Tongue (tissue), 2 donors: ENCODE results near the gene CST7. TPM values are rescaled to one million over a fixed set of nuclear protein-coding genes. Genes with fewer than 3 reads are reported as not detected.

Source experiments
- DNase-seq: peaks from one replicate; pipeline ENCODE4 v3.0.0-alpha.2; 2015
- total RNA-seq: library from RNA; depleted of rRNA; stranded (reverse); fragments of >200 nt; gene quantifications from one replicate; pipeline ENCODE4 v1.2.3, GENCODE V29; 2014

CST7 gene
- total RNA-seq, 1 donor from 2014 or later: not detected

- DNase-seq: peak; percentile 74
Observed at GRCh38 chr20:24965065-24965919, 16.2 kb downstream of the CST7 start.

GRCh38 chr20:24966317-24967012 lies 17.4 kb downstream of the CST7 start:
- peak; percentile 27 for DNase-seq

- no peak for DNase-seq
Observed at GRCh38 chr20:24968278-24968800, 19.3 kb downstream of the CST7 start.

GRCh38 chr20:24969186-24970029 lies 20.3 kb downstream of the CST7 start:
- no peak for DNase-seq

- no peak for DNase-seq
Observed at GRCh38 chr20:24970030-24970553, 21.0 kb downstream of the CST7 start.

GRCh38 chr20:24970754-24971153 lies 21.7 kb downstream of the CST7 start:
- no peak for DNase-seq

- DNase-seq: no peak
Observed at GRCh38 chr20:24971376-24972101, 22.5 kb downstream of the CST7 start.

- DNase-seq: no peak
Observed at GRCh38 chr20:24972341-24972740, 23.3 kb downstream of the CST7 start.

- DNase-seq: no peak
Observed at GRCh38 chr20:24977336-24977735, 28.3 kb downstream of the CST7 start.

GRCh38 chr20:24977797-24978196 lies 28.7 kb downstream of the CST7 start:
- DNase-seq: no peak

- peak; percentile 33 for DNase-seq
Observed at GRCh38 chr20:24978513-24978912, 29.4 kb downstream of the CST7 start.

- DNase-seq: no peak
Observed at GRCh38 chr20:24979036-24979960, 30.2 kb downstream of the CST7 start.

GRCh38 chr20:24980291-24981053 lies 31.4 kb downstream of the CST7 start:
- DNase-seq: no peak

- no peak for DNase-seq
Observed at GRCh38 chr20:24981282-24981681, 32.2 kb downstream of the CST7 start.

- DNase-seq: no peak
Observed at GRCh38 chr20:24981790-24982189, 32.7 kb downstream of the CST7 start.

- no peak for DNase-seq
Observed at GRCh38 chr20:24983896-24984295, 34.8 kb downstream of the CST7 start.

GRCh38 chr20:24984961-24985640 lies 36.0 kb downstream of the CST7 start:
- no peak for DNase-seq

- no peak for DNase-seq
Observed at GRCh38 chr20:24985802-24986201, 36.7 kb downstream of the CST7 start.
